Upper lobe of left lung (tissue), 6 donors: Measurements from ENCODE around the gene EXOC3L4. TPM values are rescaled to one million over a fixed set of nuclear protein-coding genes. Genes with fewer than 3 reads are reported as not detected.
A peak's percentile ranks its signal among the peaks of the same experiment; 100 is the strongest.

Experiments
- ATAC-seq, 2 donors: fragments of 200-7000 bp; cut with Tn5 transposase; one replicate each; pipeline ENCODE4 v1.9.1; 2022; ENCODE audit warnings: mild to moderate bottlenecking in 2 of 2, moderate library complexity in 2 of 2; ENCODE audit not compliant: low FRiP score in 2 of 2
- DNase-seq, 2 donors: peaks; one replicate each; pipeline ENCODE4 v3.0.0-alpha.2; 2019 to 2020
- H3K27ac ChIP-seq, 4 donors: fragments of 200-600 bp; sonication (generic); one replicate each; pipeline ENCODE4 v1.5.1; 2016 to 2019
- H3K27me3 ChIP-seq, 4 donors: fragments of 200-600 bp; sonication (generic); one replicate each; pipeline ENCODE4 v1.5.1; 2017 to 2019
- H3K36me3 ChIP-seq, 4 donors: fragments of 200-600 bp; sonication (generic); one replicate each; pipeline ENCODE4 v1.5.1; 2016 to 2019
- H3K4me1 ChIP-seq, 4 donors: fragments of 200-600 bp; sonication (generic); one replicate each; pipeline ENCODE4 v1.5.1; 2018 to 2019
- H3K4me3 ChIP-seq, 4 donors: fragments of 200-600 bp; sonication (generic); one replicate each; pipeline ENCODE4 v1.5.1; 2017 to 2019; ENCODE audit warnings: mild to moderate bottlenecking in 2 of 4, moderate library complexity in 1 of 4
- H3K9me3 ChIP-seq, 4 donors: fragments of 200-600 bp; sonication (generic); one replicate each; pipeline ENCODE4 v1.5.1; 2018 to 2019
- CTCF ChIP-seq, 6 experiments: fragments of 450-650 bp in 4 of 6; fragments of 200-600 bp in 2 of 6; sonication (generic) in 2 of 6; IDR thresholded peaks; one replicate each; pipeline ENCODE4 v1.5.1; 2016 to 2019; ENCODE audit warnings: antibody characterized with exemption in 6 of 6
- EP300 ChIP-seq, 4 donors: sonication (generic); formaldehyde crosslinking; IDR thresholded peaks; one replicate each; pipeline ENCODE4 v1.5.1; 2017; ENCODE audit warnings: antibody characterized with exemption in 4 of 4, control low read depth in 2 of 4
- POLR2A ChIP-seq, 4 donors: fragments of 450-650 bp; IDR thresholded peaks; one replicate each; pipeline ENCODE4 v1.5.1; 2016 to 2017; ENCODE audit warnings: antibody characterized with exemption in 4 of 4, mild to moderate bottlenecking in 2 of 4
- POLR2AphosphoS5 ChIP-seq, 2 donors: sonication (generic); formaldehyde crosslinking; IDR thresholded peaks; one replicate each; pipeline ENCODE4 v1.5.1; 2017; ENCODE audit warnings: antibody characterized with exemption in 2 of 2
- WGBS, 2 donors: methylation state at CpG; one replicate each; pipeline ENCODE4 v1.1.5; 2017 to 2018; 5-methylcytosine and 5-hydroxymethylcytosine counted together
- total RNA-seq, 6 donors: library from RNA; depleted of rRNA in 4 of 6; stranded (reverse); fragments of >200 nt in 4 of 6; gene quantifications; one replicate each; pipeline versions ENCODE4 v1.1.0 to v1.2.1, GENCODE V29; 2016 to 2021
- donor health status: DM: no; HTN: no; CAD: no; lungs with moderate emphysema.
- donor health status: DM: no; HTN: yes; CAD: no; lungs with severe emphysema.

EXOC3L4 gene
- total RNA-seq, 6 donors from 2014 or later, result 0.30 to 7.6 (median 2.9) TPM

- WGBS, 2 donors, result 90 to 100% methylated on average over 2 of the region's 2 CpGs
- Histone ChIP-seq H3K27me3 (peaks cover 0 to 12% (median 7%) of the 10 kb centered on the region in 4 donors), H3K4me3 (no peak overlapping the region), H3K36me3 (no peaks in the 10 kb centered on the region), H3K4me1 (peaks cover 0 to 7% (median 2%) of the 10 kb centered on the region in 4 donors), H3K27ac (no peak overlapping the region), H3K9me3 (no peaks in the 10 kb centered on the region)
- no peak for DNase-seq
- ATAC-seq, result no peak
- TF ChIP-seq POLR2AphosphoS5 (IDR thresholded peaks at IDR 0.05), result no peak
- TF ChIP-seq CTCF (IDR thresholded peaks at IDR 0.05), result no peak
- TF ChIP-seq POLR2A (IDR thresholded peaks at IDR 0.05), result no peak
- no peak for TF ChIP-seq EP300 (IDR thresholded peaks at IDR 0.05)
Observed at GRCh38 chr14:103081951-103082350, 12.6 kb upstream of the EXOC3L4 start.

DNA sequence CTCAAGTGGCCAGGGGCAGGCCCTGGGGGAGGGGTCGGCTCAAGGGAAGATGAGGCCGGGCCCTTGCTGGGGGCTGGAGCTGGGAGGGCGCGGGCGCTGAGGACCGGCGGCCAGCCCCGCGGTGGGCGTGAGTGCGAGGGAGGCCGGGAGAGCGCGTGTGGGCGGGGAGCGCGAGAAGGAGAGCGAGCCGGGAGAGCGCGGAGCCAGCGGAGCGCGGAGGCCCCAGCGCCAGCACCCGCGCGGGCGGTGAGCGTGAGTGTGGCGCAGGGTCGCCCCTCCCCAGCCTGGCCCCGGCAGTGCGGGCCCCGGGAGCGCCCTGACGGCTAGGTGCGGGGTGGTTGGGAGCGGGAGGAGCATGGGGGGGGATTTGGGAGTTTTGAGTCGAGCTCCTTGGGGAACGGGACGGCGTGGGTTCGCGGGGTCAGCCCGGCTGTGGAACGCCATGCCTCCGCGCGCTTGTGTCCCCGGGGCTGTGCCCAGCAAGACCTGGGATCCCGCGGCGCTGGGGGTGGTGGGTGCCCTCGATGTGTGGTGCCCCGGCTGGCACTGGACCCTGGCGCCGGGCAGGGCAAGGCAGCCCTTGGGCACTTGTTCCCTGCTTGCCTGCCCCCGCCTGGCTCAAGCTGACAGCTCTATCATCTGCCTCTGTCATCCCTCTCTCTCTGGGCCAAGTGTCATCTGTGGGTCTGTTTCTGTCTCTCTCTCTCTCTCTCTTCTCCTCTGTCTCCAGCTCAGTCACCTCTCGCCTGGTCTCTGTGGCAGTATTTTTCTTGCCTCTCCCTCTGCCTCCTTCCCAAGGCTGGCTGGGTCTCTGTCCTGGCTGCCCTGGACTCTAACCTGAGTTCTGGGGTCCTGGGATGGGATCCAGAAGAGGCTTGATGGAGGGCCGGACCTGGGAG is 10.3 kb upstream of the EXOC3L4 start, which contains the start of gene LBHD2:
TSS of gene LBHD2 (plus strand) at position 190 of the 899 bp plus-strand sequence. CDS start 1,803 bp downstream, outside the sequence.
- Histone ChIP-seq H3K4me1 (peaks cover 0 to 7% (median 2%) of the 10 kb centered on the region in 4 donors), H3K9me3 (no peaks in the 10 kb centered on the region), H3K27ac (no peak within 1 kb of the TSS), H3K27me3 (peaks cover 0 to 12% (median 7%) of the 10 kb centered on the region in 4 donors), H3K4me3 (peak within 1 kb of the TSS in 1 of 4 donors; percentile 13), H3K36me3 (no peaks in the 10 kb centered on the region)
- ATAC-seq (peak in 1 of 2 donors; percentile 69), DNase-seq (peak in 1 of 2 donors; percentile 85)
- TF ChIP-seq POLR2AphosphoS5 (IDR thresholded peaks at IDR 0.05) (no peak), POLR2A (IDR thresholded peaks at IDR 0.05) (no peak), CTCF (IDR thresholded peaks at IDR 0.05) (no peak), EP300 (IDR thresholded peaks at IDR 0.05) (no peak)
- 8 to 22% methylated on average over 16 to 25 of the region's 61 CpGs for WGBS, 2 donors

- Histone ChIP-seq H3K27me3 (peaks cover 0 to 12% (median 7%) of the 10 kb centered on the region in 4 donors), H3K36me3 (no peaks in the 10 kb centered on the region), H3K4me1 (peaks cover 0 to 10% (median 2%) of the 10 kb centered on the region in 4 donors), H3K9me3 (no peaks in the 10 kb centered on the region), H3K27ac (no peak overlapping the region), H3K4me3 (no peak overlapping the region)
- DNase-seq (peak in 1 of 2 donors; percentile 70), ATAC-seq (no peak)
- WGBS, 2 donors, result 71 to 74% methylated on average over 9 to 24 of the region's 24 CpGs
- no peak for TF ChIP-seq POLR2AphosphoS5 (IDR thresholded peaks at IDR 0.05)
- no peak for TF ChIP-seq EP300 (IDR thresholded peaks at IDR 0.05)
- TF ChIP-seq POLR2A (IDR thresholded peaks at IDR 0.05), result no peak
- no peak for TF ChIP-seq CTCF (IDR thresholded peaks at IDR 0.05)
Observed at GRCh38 chr14:103085106-103086091, 9.1 kb upstream of the EXOC3L4 start.

DNA sequence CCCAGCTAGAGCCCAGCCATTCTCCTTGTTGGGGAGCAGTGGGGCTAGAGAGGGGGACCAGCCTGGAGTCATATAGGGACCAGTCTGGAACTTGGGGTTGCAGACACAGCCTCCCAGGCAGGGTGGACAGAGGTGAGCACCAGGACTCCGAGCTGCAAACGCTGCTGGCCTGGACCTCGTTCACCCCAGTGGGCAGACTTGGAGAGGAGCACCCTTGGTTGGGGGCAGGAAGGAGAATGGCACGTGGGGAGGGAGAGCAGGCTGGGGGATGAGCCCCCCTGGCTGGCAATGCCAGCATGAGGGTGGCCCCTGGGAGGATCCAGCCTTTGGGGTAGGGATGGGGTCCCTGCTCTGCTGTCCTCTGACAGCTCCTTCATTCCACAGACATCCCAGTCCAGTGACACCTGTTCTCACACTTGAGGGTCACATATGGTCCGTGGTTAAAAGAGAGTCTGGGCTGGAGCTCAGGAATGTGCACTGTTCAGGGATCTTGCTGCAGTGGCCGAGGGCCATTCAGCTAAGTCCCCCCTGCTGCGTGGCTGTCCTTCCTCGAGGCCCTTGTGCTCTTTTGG is 7.7 kb upstream of the EXOC3L4 start:
- no peaks in the 10 kb centered on the region for H3K9me3 ChIP-seq
- no peak for ATAC-seq
- TF ChIP-seq POLR2AphosphoS5 (IDR thresholded peaks at IDR 0.05), result no peak
- no peak for DNase-seq
- H3K27me3 ChIP-seq, result peaks cover 0 to 12% (median 7%) of the 10 kb centered on the region in 4 donors
- 72 to 79% methylated on average over 8 of the region's 8 CpGs for WGBS, 2 donors
- peaks cover 5 to 25% (median 11%) of the 10 kb centered on the region in 4 donors for H3K4me1 ChIP-seq
- no peak overlapping the region for H3K4me3 ChIP-seq
- H3K36me3 ChIP-seq, result no peaks in the 10 kb centered on the region
- no peak overlapping the region for H3K27ac ChIP-seq
